ENCODE data around the gene MGAT1.

- TF ChIP-seq CTCF (conservative IDR thresholded peaks at IDR 0.05; ENCODE audit: low read depth in 2 of 2): peak; percentile 74 to 88
- no peak for TF ChIP-seq POLR2AphosphoS5 (IDR thresholded peaks at IDR 0.05; ENCODE audit: low read depth)
- no peak for TF ChIP-seq STAT1 (IDR thresholded peaks at IDR 0.05; ENCODE audit: unreplicated experiment)
- TF ChIP-seq EZH2 (IDR thresholded peaks at IDR 0.05; ENCODE audit: low read depth, unreplicated experiment): no peak
These were observed 18.0 kb downstream of the MGAT1 start for GRCh38 chr5:180784497-180785097.
